Keratinocyte (primary cell): Measurements from ENCODE around the gene ATP8A2. TPM values are rescaled to one million over a fixed set of nuclear protein-coding genes. Genes with fewer than 3 reads are reported as not detected.

Experiments used
- DNase-seq: peaks from one replicate; pipeline ENCODE4 v3.0.0-alpha.2; 2011; ENCODE audit warnings: low read depth, missing footprints, low spot score
- FAIRE-seq: peaks from 2 replicates; lab custom pipeline; 2011; peaks lifted over from hg19 to GRCh38; lab: Jason Lieb, UNC
- H2AFZ ChIP-seq: 2 replicates; pipeline ENCODE4 v1.6.0; 2012; ENCODE audit warnings: low read length, control low read depth, inconsistent platforms; ENCODE audit not compliant: control insufficient read depth
- H3K27ac ChIP-seq: 2 replicates; pipeline ENCODE4 v1.5.1; 2011; ENCODE audit warnings: low read length; ENCODE audit not compliant: control insufficient read depth, insufficient read depth
- H3K27me3 ChIP-seq: 3 replicates; pipeline ENCODE4 v1.6.0; 2011; ENCODE audit warnings: low read length; ENCODE audit not compliant: control insufficient read depth, insufficient read depth; ENCODE audit errors: extremely low read depth
- H3K36me3 ChIP-seq, 2 experiments: 2 replicates in 1 of 2; 3 replicates in 1 of 2; pipeline ENCODE4 v1.5.1; 2011; ENCODE audit warnings: low read length in 2 of 2, mild to moderate bottlenecking in 1 of 2; ENCODE audit not compliant: control insufficient read depth in 2 of 2, insufficient read depth in 2 of 2; ENCODE audit errors: extremely low read depth in 1 of 2
- H3K4me1 ChIP-seq: 3 replicates; pipeline ENCODE4 v1.5.1; 2011; ENCODE audit warnings: low read length; ENCODE audit not compliant: control insufficient read depth, insufficient read depth; ENCODE audit errors: extremely low read depth
- H3K4me2 ChIP-seq: 3 replicates; pipeline ENCODE4 v1.6.0; 2011; ENCODE audit warnings: low read depth, low read length; ENCODE audit not compliant: control insufficient read depth, insufficient read depth; ENCODE audit errors: extremely low read depth
- H3K4me3 ChIP-seq, 3 experiments: fragments of 200-600 bp in 1 of 3; sonication (generic) in 1 of 3; 2 replicates in 2 of 3; 3 replicates in 1 of 3; pipeline ENCODE4 v1.5.1; 2011 to 2016; ENCODE audit warnings: low read length in 3 of 3, mild to moderate bottlenecking in 3 of 3, control low read depth in 2 of 3, inconsistent platforms in 1 of 3, low read depth in 1 of 3, mixed read lengths in 1 of 3, mixed run types in 1 of 3, moderate library complexity in 1 of 3; ENCODE audit not compliant: control insufficient read depth in 2 of 3, insufficient read depth in 2 of 3; ENCODE audit errors: extremely low read depth in 1 of 3
- H3K79me2 ChIP-seq: 2 replicates; pipeline ENCODE4 v1.6.0; 2012; ENCODE audit warnings: low read length; ENCODE audit not compliant: control insufficient read depth, insufficient read depth
- H3K9ac ChIP-seq: 3 replicates; pipeline ENCODE4 v1.6.0; 2011; ENCODE audit warnings: low read length; ENCODE audit not compliant: control insufficient read depth, insufficient read depth; ENCODE audit errors: extremely low read depth
- H3K9me1 ChIP-seq: 3 replicates; pipeline ENCODE4 v1.6.0; 2011; ENCODE audit warnings: low read length; ENCODE audit not compliant: control insufficient read depth, insufficient read depth; ENCODE audit errors: extremely low read depth
- H3K9me3 ChIP-seq: 2 replicates; pipeline ENCODE4 v1.5.1; 2012; ENCODE audit warnings: low read depth, low read length; ENCODE audit not compliant: control insufficient read depth
- H4K20me1 ChIP-seq: 3 replicates; pipeline ENCODE4 v1.6.0; 2011; ENCODE audit warnings: low read length; ENCODE audit not compliant: control insufficient read depth, insufficient read depth; ENCODE audit errors: extremely low read depth
- CTCF ChIP-seq, 3 experiments: IDR thresholded peaks in 1 of 3; conservative IDR thresholded peaks in 1 of 3; optimal IDR thresholded peaks in 1 of 3; 2 replicates in 2 of 3; 3 replicates in 1 of 3; pipeline versions ENCODE3 to v1.5.1; 2011; ENCODE audit warnings: low read length in 3 of 3, mild to moderate bottlenecking in 3 of 3, moderate library complexity in 2 of 3, control low read depth in 1 of 3, inconsistent platforms in 1 of 3; ENCODE audit not compliant: insufficient read depth in 2 of 3; ENCODE audit errors: extremely low read depth in 1 of 3
- EZH2 ChIP-seq: IDR thresholded peaks from one replicate; pipeline ENCODE4 v1.6.1; 2012; ENCODE audit warnings: inconsistent platforms, mild to moderate bottlenecking, low read length, moderate library complexity
- dilution Hi-C: fragments of 300-500 bp; cut with MboI; formaldehyde crosslinking; loops from one replicate; pipeline ENCODE4 v1.7.0; 2020; ENCODE audit warnings: low sequenced_read_pairs; ENCODE audit not compliant: extremely low pct_ligation_motif_present
- polyA plus RNA-seq, 5 experiments: library from polyadenylated mRNA; depleted of rRNA in 3 of 5; stranded (reverse) in 3 of 5; stranded (forward) in 1 of 5; unstranded in 1 of 5; fragments of >200 nt; gene quantifications; 1 replicate in 1 of 5; 2 replicates in 3 of 5; 3 replicates in 1 of 5; pipeline versions ENCODE4 v1.2.1 to v1.2.3, GENCODE V29; 2011 to 2012; ENCODE audit warnings: missing spikeins in 2 of 5, low read depth in 1 of 5, low replicate concordance in 1 of 5

Gene ATP8A2
- polyA plus RNA-seq, 1 donor (not counting 4 experiments of a cell fraction or from before 2014, with no cell fraction given), result 0.16 TPM

- no peaks in the 10 kb centered on the region for H3K36me3 ChIP-seq
- H3K9me3 ChIP-seq, result no peaks in the 10 kb centered on the region
- H2AFZ ChIP-seq, result no peak overlapping the region
- H3K79me2 ChIP-seq, result no peaks in the 10 kb centered on the region
- no peaks in the 10 kb centered on the region for H4K20me1 ChIP-seq
- no peak overlapping the region for H3K9ac ChIP-seq
- H3K27ac ChIP-seq, result no peak overlapping the region
- H3K4me1 ChIP-seq, result no peaks in the 10 kb centered on the region
- no peak overlapping the region for H3K4me3 ChIP-seq
- FAIRE-seq, result no peak
- TF ChIP-seq CTCF (optimal IDR thresholded peaks at IDR 0.05 in 1 of 3, IDR thresholded peaks at IDR 0.05 in 1 of 3, conservative IDR thresholded peaks at IDR 0.05 in 1 of 3; ENCODE audit: extremely low read depth in 1 of 3, insufficient read depth in 2 of 3, low read length in 3 of 3), result no peak
- no peak for TF ChIP-seq EZH2
- H3K27me3 ChIP-seq, result no peaks in the 10 kb centered on the region
- no peak overlapping the region for H3K4me2 ChIP-seq
- DNase-seq, result no peak
- dilution Hi-C loops, result no loop called here
- no peaks in the 10 kb centered on the region for H3K9me1 ChIP-seq
These were observed 351.1 kb downstream of the ATP8A2 start for GRCh38 chr13:25722893-25723292.

GRCh38 chr13:25725104-25725503, 353.3 kb downstream of the ATP8A2 start:
- TF ChIP-seq CTCF (optimal IDR thresholded peaks at IDR 0.05 in 1 of 3, IDR thresholded peaks at IDR 0.05 in 1 of 3, conservative IDR thresholded peaks at IDR 0.05 in 1 of 3; ENCODE audit: extremely low read depth in 1 of 3, insufficient read depth in 2 of 3, low read length in 3 of 3) (no peak), EZH2 (no peak)
- no peak overlapping the region for H3K27ac ChIP-seq
- H3K36me3 ChIP-seq, result no peaks in the 10 kb centered on the region
- H3K79me2 ChIP-seq, result no peaks in the 10 kb centered on the region
- no peak overlapping the region for H2AFZ ChIP-seq
- H3K27me3 ChIP-seq, result no peaks in the 10 kb centered on the region
- no peak overlapping the region for H3K4me3 ChIP-seq
- H4K20me1 ChIP-seq, result no peaks in the 10 kb centered on the region
- no peaks in the 10 kb centered on the region for H3K9me1 ChIP-seq
- no peak overlapping the region for H3K4me2 ChIP-seq
- DNase-seq, result no peak
- no peak overlapping the region for H3K9ac ChIP-seq
- dilution Hi-C loops, result no loop called here
- FAIRE-seq, result no peak
- H3K9me3 ChIP-seq, result no peaks in the 10 kb centered on the region
- no peaks in the 10 kb centered on the region for H3K4me1 ChIP-seq
